ENCODE results near the gene TENT5C. TPM values are rescaled to one million over a fixed set of nuclear protein-coding genes. Genes with fewer than 3 reads are reported as not detected.

Gene TENT5C
- total RNA-seq, 1 experiment from 2014 or later = not detected

DNA sequence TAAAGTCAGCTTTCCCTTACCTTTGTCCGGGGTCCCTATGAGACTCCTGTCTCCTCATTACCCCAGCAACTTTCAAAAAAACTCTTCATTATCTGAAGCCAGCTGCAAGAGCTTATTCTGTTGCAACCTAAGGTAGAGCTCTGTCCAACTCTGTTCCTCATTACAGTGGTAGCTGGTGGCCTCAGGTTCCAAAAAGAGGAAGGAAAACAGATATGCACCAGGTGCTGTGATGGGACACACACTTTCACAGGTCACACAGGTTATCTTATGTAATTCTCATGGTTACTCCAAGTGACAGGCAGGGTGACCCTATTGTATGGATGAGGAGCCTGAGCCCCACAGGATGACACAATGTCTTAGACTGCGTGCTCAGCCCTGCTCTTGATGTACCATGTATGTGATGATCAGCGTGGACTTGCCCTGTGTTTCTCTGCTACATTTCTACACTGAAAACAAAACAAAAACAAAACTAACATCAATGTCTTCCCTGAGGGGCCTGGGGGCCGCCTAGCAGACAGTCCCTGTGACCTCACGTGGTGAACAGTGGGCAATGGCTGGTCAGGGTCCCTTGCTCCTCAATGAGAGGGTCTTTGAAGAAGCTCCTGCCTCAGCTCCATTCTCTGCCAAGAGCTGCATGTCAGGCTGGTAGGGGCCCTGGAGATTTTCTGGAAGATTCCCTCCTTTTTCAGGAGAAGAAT is 9.7 kb upstream of the TENT5C start:
- Mint-ChIP-seq H3K4me3 (ENCODE audit: unreplicated experiment) (no peak overlapping the region), H3K27me3 (ENCODE audit: insufficient read depth, unreplicated experiment) (no peaks in the 10 kb centered on the region), H3K9me3 (ENCODE audit: unreplicated experiment) (no peaks in the 10 kb centered on the region), H3K36me3 (ENCODE audit: insufficient read depth, unreplicated experiment) (no peaks in the 10 kb centered on the region), H3K4me1 (ENCODE audit: insufficient read depth, unreplicated experiment) (no peaks in the 10 kb centered on the region), H3K27ac (ENCODE audit: low read depth, unreplicated experiment) (no peak overlapping the region)
- DNase-seq (ENCODE audit: unreplicated experiment) = no peak
- ChIA-PET CTCF (no interaction called here), POLR2A (interaction anchor here (0.7 kb wide), 1 partner anchor 200 kb away, joined by 3 read pairs; no protein-coding TSS in a partner anchor)
- TF ChIP-seq, protein P1, sequence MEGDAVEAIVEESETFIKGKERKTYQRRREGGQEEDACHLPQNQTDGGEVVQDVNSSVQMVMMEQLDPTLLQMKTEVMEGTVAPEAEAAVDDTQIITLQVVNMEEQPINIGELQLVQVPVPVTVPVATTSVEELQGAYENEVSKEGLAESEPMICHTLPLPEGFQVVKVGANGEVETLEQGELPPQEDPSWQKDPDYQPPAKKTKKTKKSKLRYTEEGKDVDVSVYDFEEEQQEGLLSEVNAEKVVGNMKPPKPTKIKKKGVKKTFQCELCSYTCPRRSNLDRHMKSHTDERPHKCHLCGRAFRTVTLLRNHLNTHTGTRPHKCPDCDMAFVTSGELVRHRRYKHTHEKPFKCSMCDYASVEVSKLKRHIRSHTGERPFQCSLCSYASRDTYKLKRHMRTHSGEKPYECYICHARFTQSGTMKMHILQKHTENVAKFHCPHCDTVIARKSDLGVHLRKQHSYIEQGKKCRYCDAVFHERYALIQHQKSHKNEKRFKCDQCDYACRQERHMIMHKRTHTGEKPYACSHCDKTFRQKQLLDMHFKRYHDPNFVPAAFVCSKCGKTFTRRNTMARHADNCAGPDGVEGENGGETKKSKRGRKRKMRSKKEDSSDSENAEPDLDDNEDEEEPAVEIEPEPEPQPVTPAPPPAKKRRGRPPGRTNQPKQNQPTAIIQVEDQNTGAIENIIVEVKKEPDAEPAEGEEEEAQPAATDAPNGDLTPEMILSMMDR (IDR thresholded peaks at IDR 0.05; ENCODE audit: unreplicated experiment) = no peak
- intact Hi-C loops (cut with micrococcal nuclease) = no loop called here
- no TSS peak for BruUV-seq (replicated peaks)

DNA sequence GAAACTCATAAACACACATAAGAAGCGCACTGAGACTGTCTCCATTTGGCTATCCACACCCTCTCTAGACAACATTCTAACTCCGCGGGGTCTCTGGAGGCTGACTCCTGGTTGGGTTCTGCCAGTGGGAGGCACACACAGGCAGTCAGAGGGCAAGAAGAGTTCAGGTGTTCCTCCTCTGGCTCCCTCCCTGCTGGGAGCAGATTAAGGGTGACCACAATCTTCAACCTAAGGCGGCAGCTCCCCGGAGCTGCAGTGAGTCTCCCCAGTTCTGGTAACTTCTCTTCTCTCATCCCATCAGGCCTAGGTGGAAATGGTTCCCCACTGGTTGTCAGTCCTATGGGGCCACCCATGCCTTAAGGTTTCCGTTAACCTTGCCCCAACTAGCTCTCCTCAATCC is 7.4 kb upstream of the TENT5C start:
- TF ChIP-seq, protein P1 (IDR thresholded peaks at IDR 0.05; ENCODE audit: unreplicated experiment) = no peak
- DNase-seq (ENCODE audit: unreplicated experiment) = no peak
- intact Hi-C loops (cut with micrococcal nuclease) = no loop called here
- Mint-ChIP-seq H3K27ac (ENCODE audit: low read depth, unreplicated experiment) (no peak overlapping the region), H3K36me3 (ENCODE audit: insufficient read depth, unreplicated experiment) (no peaks in the 10 kb centered on the region), H3K4me3 (ENCODE audit: unreplicated experiment) (no peak overlapping the region), H3K9me3 (ENCODE audit: unreplicated experiment) (no peaks in the 10 kb centered on the region), H3K27me3 (ENCODE audit: insufficient read depth, unreplicated experiment) (peaks cover 11% of the 10 kb centered on the region), H3K4me1 (ENCODE audit: insufficient read depth, unreplicated experiment) (no peaks in the 10 kb centered on the region)
- ChIA-PET CTCF (no interaction called here), POLR2A (no interaction called here)
- BruUV-seq (replicated peaks) = no TSS peak

DNA sequence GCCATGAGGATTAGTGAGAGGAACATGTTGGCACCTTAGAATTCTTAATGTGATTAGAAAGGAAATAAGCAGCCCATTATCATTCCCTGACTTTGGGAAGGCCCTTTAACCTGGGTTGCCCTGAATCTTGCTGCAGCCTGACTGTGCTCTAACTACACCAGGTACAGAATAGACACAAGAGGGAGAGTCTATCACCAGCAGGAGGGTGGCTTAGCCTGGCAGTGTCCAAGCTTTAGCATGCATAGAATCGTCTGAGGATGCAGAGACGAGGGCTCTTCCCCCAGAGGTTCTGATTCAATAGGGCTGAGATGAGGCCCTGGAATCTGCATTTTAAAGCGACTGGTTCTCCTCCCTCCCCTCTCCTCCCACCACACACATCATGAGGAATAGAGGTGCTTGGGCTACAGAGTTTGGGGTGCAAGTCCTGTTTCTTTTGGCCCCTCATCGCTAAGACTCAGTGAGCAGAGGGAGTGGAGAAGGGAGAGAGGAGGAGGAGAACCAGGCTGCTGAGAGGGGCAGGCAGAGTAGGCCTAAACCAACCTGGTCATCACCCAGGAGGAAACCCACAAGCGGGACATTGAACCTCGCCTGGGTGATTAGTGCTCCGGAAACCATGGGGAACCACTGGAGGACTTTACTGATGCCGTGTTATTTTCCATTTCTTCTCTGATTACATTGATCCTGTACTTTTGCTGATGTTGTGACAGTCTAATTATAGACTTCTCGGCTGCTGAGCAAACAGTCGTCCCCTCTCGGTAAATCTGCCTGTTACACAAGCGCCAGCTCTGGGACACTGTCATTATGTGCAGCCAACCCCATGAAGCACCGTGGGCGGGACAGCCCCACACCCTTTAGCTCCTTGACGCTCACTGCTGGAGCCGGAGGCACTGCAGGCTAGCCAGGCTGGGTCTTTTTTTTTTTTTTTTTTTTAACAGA is 6.3 kb upstream of the TENT5C start:
- Mint-ChIP-seq H3K27ac (ENCODE audit: low read depth, unreplicated experiment) (no peak overlapping the region), H3K4me1 (ENCODE audit: insufficient read depth, unreplicated experiment) (no peaks in the 10 kb centered on the region), H3K9me3 (ENCODE audit: unreplicated experiment) (no peaks in the 10 kb centered on the region), H3K27me3 (ENCODE audit: insufficient read depth, unreplicated experiment) (peaks cover 21% of the 10 kb centered on the region), H3K36me3 (ENCODE audit: insufficient read depth, unreplicated experiment) (no peaks in the 10 kb centered on the region), H3K4me3 (ENCODE audit: unreplicated experiment) (no peak overlapping the region)
- TF ChIP-seq, protein P1 (IDR thresholded peaks at IDR 0.05; ENCODE audit: unreplicated experiment) = no peak
- ChIA-PET POLR2A (no interaction called here), CTCF (no interaction called here)
- intact Hi-C loops (cut with micrococcal nuclease) = no loop called here
- DNase-seq (ENCODE audit: unreplicated experiment) = no peak
- no TSS peak for BruUV-seq (replicated peaks)

DNA sequence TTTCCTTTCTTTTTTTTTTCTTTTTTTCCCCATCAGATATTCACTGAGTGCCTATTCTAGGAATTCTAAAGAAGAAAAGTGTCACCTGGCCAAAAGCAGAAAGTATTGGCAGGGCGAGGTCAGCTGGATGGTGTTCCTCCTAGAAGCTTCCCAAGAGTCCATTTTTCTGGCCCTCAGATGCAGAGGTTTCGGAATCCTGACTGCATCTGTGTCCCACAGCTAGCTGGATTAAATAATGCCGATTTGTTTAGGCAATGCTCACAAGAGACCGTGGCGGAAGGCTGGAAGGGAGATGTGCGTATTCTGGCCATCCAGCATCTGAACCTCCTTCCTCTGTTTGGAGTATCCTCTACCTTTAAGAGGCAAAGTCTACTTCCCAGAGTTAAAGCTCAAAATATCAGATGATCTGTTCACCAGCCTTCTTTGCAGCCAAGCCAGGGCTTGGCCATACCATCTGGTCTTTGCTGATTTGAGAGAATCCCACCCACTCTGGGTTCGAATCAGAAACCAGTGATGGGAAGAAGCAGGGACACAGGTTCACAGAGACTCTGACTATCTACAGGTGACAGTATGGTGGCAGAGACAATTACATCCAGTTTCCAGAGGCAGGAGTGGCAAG is 5.4 kb upstream of the TENT5C start:
- H3K9me3 Mint-ChIP-seq (ENCODE audit: unreplicated experiment) = no peaks in the 10 kb centered on the region
- no TSS peak for BruUV-seq (replicated peaks)
- intact Hi-C loops (cut with micrococcal nuclease) = no loop called here
- H3K4me3 Mint-ChIP-seq (ENCODE audit: unreplicated experiment) = no peak overlapping the region
- ChIA-PET POLR2A (no interaction called here), CTCF (no interaction called here)
- no peaks in the 10 kb centered on the region for H3K4me1 Mint-ChIP-seq (ENCODE audit: insufficient read depth, unreplicated experiment)
- TF ChIP-seq, protein P1 (IDR thresholded peaks at IDR 0.05; ENCODE audit: unreplicated experiment) = no peak
- H3K27me3 Mint-ChIP-seq (ENCODE audit: insufficient read depth, unreplicated experiment) = peaks cover 22% of the 10 kb centered on the region
- no peaks in the 10 kb centered on the region for H3K36me3 Mint-ChIP-seq (ENCODE audit: insufficient read depth, unreplicated experiment)
- DNase-seq (ENCODE audit: unreplicated experiment) = no peak
- no peak overlapping the region for H3K27ac Mint-ChIP-seq (ENCODE audit: low read depth, unreplicated experiment)
